K562 (cell line): Measurements from ENCODE around the gene PPP2R3B.

Experiments used
- CBX1 ChIP-seq: sonication (generic); IDR thresholded peaks from 2 replicates; pipeline ENCODE4 v1.6.1; 2016; ENCODE audit warnings: antibody characterized with exemption, low read depth, mild to moderate bottlenecking
- CTCF ChIP-seq, 3 experiments: IDR thresholded peaks in 2 of 3; conservative IDR thresholded peaks in 1 of 3; 2 replicates each; pipeline ENCODE4 v1.5.1; 2011 to 2012; ENCODE audit warnings: low read length in 3 of 3, mild to moderate bottlenecking in 3 of 3, control low read depth in 2 of 3, improper control_type of control experiment in 1 of 3, inconsistent platforms in 1 of 3, low read depth in 1 of 3, mixed read lengths in 1 of 3, moderate library complexity in 1 of 3; ENCODE audit not compliant: insufficient read depth in 2 of 3
- GATA2 ChIP-seq: sonication (generic); formaldehyde crosslinking; IDR thresholded peaks from 2 replicates; pipeline ENCODE4 v1.4.0; 2020; ENCODE audit warnings: mild to moderate bottlenecking, missing genetic modification reagents
- HDAC3 ChIP-seq: fragments of 450-650 bp; IDR thresholded peaks from 2 replicates; pipeline ENCODE4 v1.6.1; 2018; ENCODE audit warnings: borderline replicate concordance, mild to moderate bottlenecking, moderate library complexity; ENCODE audit not compliant: partially characterized antibody
- SMC3 ChIP-seq: conservative IDR thresholded peaks from 2 replicates; pipeline ENCODE4 v1.6.1; 2011; ENCODE audit warnings: low read depth, low read length, improper control_type of control experiment; ENCODE audit not compliant: insufficient read depth
- TARDBP ChIP-seq: fragments of 450-650 bp; IDR thresholded peaks from 2 replicates; pipeline ENCODE4 v1.6.1; 2016
- TF ChIP-seq, protein P1 (sequence below): sonication (generic); formaldehyde crosslinking; IDR thresholded peaks from 2 replicates; pipeline ENCODE4 v1.9.0; 2022; ENCODE audit warnings: mild to moderate bottlenecking, missing genetic modification reagents

DNA sequence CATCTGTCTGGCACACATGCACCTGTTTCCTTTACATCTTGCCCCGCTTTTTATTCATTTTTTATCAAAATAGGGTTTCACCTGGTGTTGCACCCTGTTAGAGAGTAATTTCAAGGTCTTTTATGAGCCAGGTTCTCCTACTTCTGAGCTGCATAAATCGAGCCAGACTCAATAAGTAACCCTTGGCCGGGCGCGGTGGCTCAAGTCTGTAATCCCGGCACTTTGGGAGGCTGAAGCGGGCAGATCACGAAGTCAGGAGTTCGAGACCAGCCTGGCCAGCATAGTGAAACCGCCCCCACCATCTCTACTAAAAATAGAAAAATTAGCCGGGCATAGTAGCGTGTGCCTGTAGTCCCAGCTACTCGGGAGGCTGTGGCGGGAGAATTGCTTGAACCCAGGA, 1.0 kb upstream of the PPP2R3B start:
- TF ChIP-seq TARDBP (no peak), HDAC3 (no peak), CTCF (IDR thresholded peaks at IDR 0.05 in 2 of 3, conservative IDR thresholded peaks at IDR 0.05 in 1 of 3; ENCODE audit: insufficient read depth in 2 of 3, low read depth in 1 of 3, low read length in 3 of 3) (no peak), GATA2 (no peak), CBX1 (no peak), SMC3 (no peak)
- TF ChIP-seq, protein P1, sequence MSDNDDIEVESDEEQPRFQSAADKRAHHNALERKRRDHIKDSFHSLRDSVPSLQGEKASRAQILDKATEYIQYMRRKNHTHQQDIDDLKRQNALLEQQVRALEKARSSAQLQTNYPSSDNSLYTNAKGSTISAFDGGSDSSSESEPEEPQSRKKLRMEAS, result no peak
